Measurements from ENCODE around the gene PRR19.
A peak's percentile ranks its signal among the peaks of the same experiment; 100 is the strongest.

The PRR19 gene

DNA sequence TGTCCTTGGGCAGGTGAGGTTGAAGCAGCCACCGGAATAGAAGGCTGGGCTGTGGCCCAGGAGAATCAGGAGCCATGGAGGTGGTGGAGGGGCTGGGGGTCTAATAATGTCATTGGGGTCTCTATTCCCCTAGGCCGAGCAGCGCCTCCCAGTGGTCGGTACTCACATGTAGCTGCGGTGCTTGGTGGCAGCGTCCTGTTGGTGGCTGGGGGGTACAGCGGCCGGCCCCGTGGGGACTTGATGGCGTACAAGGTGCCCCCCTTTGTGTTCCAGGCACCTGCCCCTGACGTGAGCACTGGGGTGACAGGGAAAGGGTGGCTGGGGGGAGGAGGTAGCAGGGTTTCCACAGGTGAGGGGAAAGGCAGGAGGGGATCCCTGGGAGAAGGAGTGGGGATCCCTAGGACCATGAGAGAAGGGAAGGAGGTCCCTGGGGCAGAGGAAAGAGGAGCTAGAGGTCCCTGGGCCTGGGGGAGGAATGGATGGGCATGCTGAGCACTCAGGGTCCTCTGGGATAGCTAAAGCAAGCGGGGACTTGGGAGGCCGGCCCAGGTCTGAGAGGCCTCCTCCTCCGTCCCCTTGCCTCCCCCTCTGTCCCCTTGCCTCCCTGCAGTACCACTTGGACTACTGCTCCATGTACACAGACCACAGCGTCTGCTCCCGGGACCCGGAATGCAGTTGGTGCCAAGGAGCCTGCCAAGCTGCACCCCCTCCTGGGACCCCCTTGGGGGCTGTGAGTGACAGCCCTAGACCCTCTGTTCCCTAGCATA lies 41.6 kb downstream of the PRR19 start:
- H3F3A ChIP-seq (ENCODE audit: low read depth): no peaks in the 10 kb centered on the region

DNA sequence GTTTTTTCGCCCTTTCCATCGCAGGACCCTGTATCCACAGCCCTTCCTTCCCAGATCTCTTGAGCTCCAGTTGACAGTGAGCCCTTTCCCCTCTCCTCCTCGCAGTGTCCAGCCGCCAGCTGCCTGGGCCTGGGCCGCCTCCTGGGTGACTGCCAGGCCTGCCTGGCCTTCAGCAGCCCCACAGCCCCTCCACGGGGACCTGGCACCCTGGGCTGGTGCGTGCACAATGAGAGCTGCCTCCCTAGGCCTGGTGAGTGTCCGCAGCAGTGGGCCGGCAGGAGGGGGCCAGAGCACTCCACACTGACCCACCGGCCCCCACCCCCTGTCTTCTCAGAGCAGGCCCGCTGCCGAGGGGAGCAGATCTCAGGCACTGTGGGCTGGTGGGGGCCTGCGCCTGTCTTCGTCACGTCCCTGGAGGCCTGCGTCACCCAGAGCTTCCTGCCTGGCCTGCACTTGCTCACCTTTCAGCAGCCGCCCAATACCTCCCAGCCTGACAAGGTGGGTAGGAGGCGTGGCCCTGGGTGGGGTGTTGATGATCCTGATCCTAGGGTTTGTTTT lies 42.5 kb downstream of the PRR19 start:
- no peaks in the 10 kb centered on the region for H3K9me3 ChIP-seq (ENCODE audit: insufficient read depth, low read depth, low read length)
- no peaks in the 10 kb centered on the region for H4K20me1 ChIP-seq (ENCODE audit: insufficient read depth, low read length, poor library complexity, severe bottlenecking)
- H3K9ac ChIP-seq (ENCODE audit: low read depth, low read length, poor library complexity, severe bottlenecking): no peak overlapping the region
- peaks cover 14% of the 10 kb centered on the region; the same call in 1 of the 2 replicates for H3K36me3 ChIP-seq (ENCODE audit: insufficient read depth, low read length)
- H3K9me2 ChIP-seq (replicated peaks; ENCODE audit: low read depth, low read length): no peaks in the 10 kb centered on the region
- TF ChIP-seq, protein P1, sequence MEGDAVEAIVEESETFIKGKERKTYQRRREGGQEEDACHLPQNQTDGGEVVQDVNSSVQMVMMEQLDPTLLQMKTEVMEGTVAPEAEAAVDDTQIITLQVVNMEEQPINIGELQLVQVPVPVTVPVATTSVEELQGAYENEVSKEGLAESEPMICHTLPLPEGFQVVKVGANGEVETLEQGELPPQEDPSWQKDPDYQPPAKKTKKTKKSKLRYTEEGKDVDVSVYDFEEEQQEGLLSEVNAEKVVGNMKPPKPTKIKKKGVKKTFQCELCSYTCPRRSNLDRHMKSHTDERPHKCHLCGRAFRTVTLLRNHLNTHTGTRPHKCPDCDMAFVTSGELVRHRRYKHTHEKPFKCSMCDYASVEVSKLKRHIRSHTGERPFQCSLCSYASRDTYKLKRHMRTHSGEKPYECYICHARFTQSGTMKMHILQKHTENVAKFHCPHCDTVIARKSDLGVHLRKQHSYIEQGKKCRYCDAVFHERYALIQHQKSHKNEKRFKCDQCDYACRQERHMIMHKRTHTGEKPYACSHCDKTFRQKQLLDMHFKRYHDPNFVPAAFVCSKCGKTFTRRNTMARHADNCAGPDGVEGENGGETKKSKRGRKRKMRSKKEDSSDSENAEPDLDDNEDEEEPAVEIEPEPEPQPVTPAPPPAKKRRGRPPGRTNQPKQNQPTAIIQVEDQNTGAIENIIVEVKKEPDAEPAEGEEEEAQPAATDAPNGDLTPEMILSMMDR (conservative IDR thresholded peaks at IDR 0.05; ENCODE audit: low read length): no peak
- TF ChIP-seq EZH2phosphoT487 (IDR thresholded peaks at IDR 0.05; ENCODE audit: borderline replicate concordance): no peak
- no peaks in the 10 kb centered on the region for H3F3A ChIP-seq (ENCODE audit: low read depth)
- H3K4me1 ChIP-seq (ENCODE audit: insufficient read depth, low read length, poor library complexity, severe bottlenecking): no peaks in the 10 kb centered on the region
- H3K79me2 ChIP-seq (ENCODE audit: insufficient read depth, low read length): no peaks in the 10 kb centered on the region
- H3K4me3 ChIP-seq (ENCODE audit: low read length, poor library complexity, severe bottlenecking): no peak overlapping the region
- H3K4me2 ChIP-seq (ENCODE audit: low read depth, low read length, poor library complexity, severe bottlenecking): no peak overlapping the region
- no peaks in the 10 kb centered on the region for H3K27me3 ChIP-seq (ENCODE audit: insufficient read depth, low read length, poor library complexity, severe bottlenecking)
- no peak overlapping the region for H2AFZ ChIP-seq (ENCODE audit: low read length)

More for the DNA sequence above, 41.6 kb downstream of the PRR19 start:
- Histone ChIP-seq H4K20me1 (ENCODE audit: insufficient read depth, low read length, poor library complexity, severe bottlenecking) (no peaks in the 10 kb centered on the region), H3K9me3 (ENCODE audit: insufficient read depth, low read depth, low read length) (no peaks in the 10 kb centered on the region), H3K9ac (ENCODE audit: low read depth, low read length, poor library complexity, severe bottlenecking) (no peak overlapping the region), H3K4me3 (ENCODE audit: low read length, poor library complexity, severe bottlenecking) (no peak overlapping the region), H3K36me3 (ENCODE audit: insufficient read depth, low read length) (peaks cover 14% of the 10 kb centered on the region; the same call in 1 of the 2 replicates), H3K4me2 (ENCODE audit: low read depth, low read length, poor library complexity, severe bottlenecking) (no peak overlapping the region), H3K4me1 (ENCODE audit: insufficient read depth, low read length, poor library complexity, severe bottlenecking) (no peaks in the 10 kb centered on the region), H3K9me2 (replicated peaks; ENCODE audit: low read depth, low read length) (no peaks in the 10 kb centered on the region), H3K79me2 (ENCODE audit: insufficient read depth, low read length) (no peaks in the 10 kb centered on the region), H2AFZ (ENCODE audit: low read length) (no peak overlapping the region), H3K27me3 (ENCODE audit: insufficient read depth, low read length, poor library complexity, severe bottlenecking) (no peaks in the 10 kb centered on the region)
- TF ChIP-seq EZH2phosphoT487 (IDR thresholded peaks at IDR 0.05; ENCODE audit: borderline replicate concordance): no peak
- TF ChIP-seq, protein P1 (conservative IDR thresholded peaks at IDR 0.05; ENCODE audit: low read length): peak; percentile 60

DNA sequence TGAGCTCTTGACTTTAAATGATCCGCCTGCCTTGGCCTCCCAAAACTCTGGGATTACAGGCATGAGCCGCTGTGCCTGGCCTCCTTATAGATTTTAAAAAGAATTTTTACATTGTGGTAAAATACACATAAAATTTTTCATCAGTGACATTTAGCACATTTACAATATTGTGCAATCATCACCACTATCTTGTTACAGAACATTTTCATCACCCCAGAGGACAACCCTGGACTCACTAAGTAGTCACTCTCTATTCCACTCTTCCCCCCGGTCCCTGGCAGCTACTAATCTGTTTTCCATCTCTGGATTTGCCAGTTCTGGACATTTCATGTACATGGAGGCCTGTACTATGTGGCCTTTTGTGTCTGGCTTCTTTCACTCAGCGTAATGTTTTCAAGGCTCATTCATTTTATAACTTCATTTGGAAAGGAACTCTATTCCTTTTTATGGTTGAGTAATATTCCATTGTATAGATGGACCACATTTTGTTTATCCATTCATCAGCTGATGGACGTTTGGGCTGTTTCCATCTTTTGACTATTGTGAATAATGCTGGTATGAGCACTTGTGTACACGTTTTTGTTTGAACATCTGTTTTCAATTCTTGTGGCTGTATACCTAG lies 43.4 kb downstream of the PRR19 start:
- peaks cover 14% of the 10 kb centered on the region; the same call in 1 of the 2 replicates for H3K36me3 ChIP-seq (ENCODE audit: insufficient read depth, low read length)
- no peaks in the 10 kb centered on the region for H3K9me3 ChIP-seq (ENCODE audit: insufficient read depth, low read depth, low read length)
- H2AFZ ChIP-seq (ENCODE audit: low read length): no peak overlapping the region

More for the DNA sequence above, 43.4 kb downstream of the PRR19 start:
- Histone ChIP-seq H3K4me3 (ENCODE audit: low read length, poor library complexity, severe bottlenecking) (no peak overlapping the region), H3K4me1 (ENCODE audit: insufficient read depth, low read length, poor library complexity, severe bottlenecking) (no peaks in the 10 kb centered on the region), H3K9ac (ENCODE audit: low read depth, low read length, poor library complexity, severe bottlenecking) (no peak overlapping the region), H3K27me3 (ENCODE audit: insufficient read depth, low read length, poor library complexity, severe bottlenecking) (no peaks in the 10 kb centered on the region), H3F3A (ENCODE audit: low read depth) (no peaks in the 10 kb centered on the region), H3K4me2 (ENCODE audit: low read depth, low read length, poor library complexity, severe bottlenecking) (no peak overlapping the region), H3K79me2 (ENCODE audit: insufficient read depth, low read length) (no peaks in the 10 kb centered on the region), H4K20me1 (ENCODE audit: insufficient read depth, low read length, poor library complexity, severe bottlenecking) (no peaks in the 10 kb centered on the region), H3K9me2 (replicated peaks; ENCODE audit: low read depth, low read length) (no peaks in the 10 kb centered on the region)
- TF ChIP-seq EZH2phosphoT487 (IDR thresholded peaks at IDR 0.05; ENCODE audit: borderline replicate concordance): no peak
- TF ChIP-seq, protein P1 (conservative IDR thresholded peaks at IDR 0.05; ENCODE audit: low read length): no peak
